Placental epithelial cell (primary cell): Measurements from ENCODE around the gene PNP. TPM values are rescaled to one million over a fixed set of nuclear protein-coding genes. Genes with fewer than 3 reads are reported as not detected.

Experiments used
- total RNA-seq: library from RNA; depleted of rRNA; stranded (reverse); fragments of >200 nt; gene quantifications from 2 replicates; pipeline ENCODE4 v1.2.3, GENCODE V29; 2012

The PNP gene
- 44.0 and 58.5 TPM in 2 replicates for total RNA-seq

GRCh38 chr14:20469242-20469889, at the start of gene PNP:
Gene PNP, plus strand, starts transcription at chr14:20469406. Its CDS starts 119 bp downstream, at chr14:20469525.

GRCh38 chr14:20435582-20436362, 33.4 kb upstream of the PNP start, which contains the start of gene KLHL33:
Gene KLHL33, minus strand, starts transcription at chr14:20436166. Its CDS starts 355 bp downstream, at chr14:20435811.

GRCh38 chr14:20454516-20455354, 14.5 kb upstream of the PNP start, which contains the start of the genes APEX1 and OSGEP:
Gene APEX1, plus strand, starts transcription at chr14:20455226. Its CDS starts 420 bp downstream, at chr14:20455646.
Gene OSGEP, minus strand, starts transcription at chr14:20454812. Its CDS starts 129 bp downstream, at chr14:20454683.

GRCh38 chr14:20461225-20462141, 7.7 kb upstream of the PNP start, which contains the start of gene PIP4P1:
Gene PIP4P1, minus strand, starts transcription at chr14:20461434. Its CDS starts 109 bp downstream, at chr14:20461325.

Other genes starting within 250 kb of the PNP start
- gene OR11H6, start 245.7 kb upstream of the PNP start, total RNA-seq, result not detected in 2 replicates
- gene OR11H7, start 240.4 kb upstream of the PNP start, total RNA-seq, result not detected in 2 replicates
- not detected in 2 replicates for gene OR11H4, start 230.1 kb upstream of the PNP start, total RNA-seq
- gene TTC5, start 163.5 kb upstream of the PNP start, total RNA-seq, result 14.9 and 16.7 TPM in 2 replicates
- 43.7 and 55.4 TPM in 2 replicates for gene CCNB1IP1, start 136.1 kb upstream of the PNP start, total RNA-seq
- gene PARP2, start 125.8 kb upstream of the PNP start, total RNA-seq, result 5.3 and 13.0 TPM in 2 replicates
- 15.7 and 20.1 TPM in 2 replicates for gene TEP1, start 55.9 kb upstream of the PNP start, total RNA-seq
- under 0.01 TPM in 1 of 2 replicates, not detected in the other for gene KLHL33, start 33.2 kb upstream of the PNP start, total RNA-seq
- gene OSGEP, start 14.6 kb upstream of the PNP start, total RNA-seq, result 27.9 and 39.0 TPM in 2 replicates
- 92.7 and 102 TPM in 2 replicates for gene APEX1, start 14.2 kb upstream of the PNP start, total RNA-seq
- gene PIP4P1, start 8.0 kb upstream of the PNP start, total RNA-seq, result 18.8 and 19.2 TPM in 2 replicates
- gene RNASE10, start 36.1 kb downstream of the PNP start, total RNA-seq, result not detected in 2 replicates
- not detected in 2 replicates for gene RNASE9, start 91.6 kb downstream of the PNP start, total RNA-seq
- gene RNASE11, start 118.6 kb downstream of the PNP start, total RNA-seq, result not detected in 2 replicates
- gene RNASE12, start 122.0 kb downstream of the PNP start, total RNA-seq, result not detected in 2 replicates
- not detected in 2 replicates for gene OR6S1, start 172.3 kb downstream of the PNP start, total RNA-seq
- 16.9 and 20.0 TPM in 2 replicates for gene RNASE4, start 215.2 kb downstream of the PNP start, total RNA-seq
- gene ANG, start 219.4 kb downstream of the PNP start, total RNA-seq, result 6.5 and 6.7 TPM in 2 replicates